KMS-11 (cell line): ENCODE measurements around the gene NPY.

Experiments
- H2AFZ ChIP-seq: fragments of 200-600 bp; sonication (generic); 2 replicates; pipeline ENCODE4 v1.6.1; 2016; ENCODE audit warnings: antibody characterized with exemption, mixed run types, low read depth
- H3K27ac ChIP-seq: fragments of 200-600 bp; sonication (generic); 2 replicates; pipeline ENCODE4 v1.6.1; 2016; ENCODE audit warnings: mild to moderate bottlenecking, mixed run types
- H3K27me3 ChIP-seq: fragments of 200-600 bp; sonication (generic); 2 replicates; pipeline ENCODE4 v1.6.1; 2017; ENCODE audit warnings: mild to moderate bottlenecking, low read depth, mixed run types, moderate library complexity; ENCODE audit not compliant: insufficient read depth
- H3K36me3 ChIP-seq: fragments of 200-600 bp; sonication (generic); 2 replicates; pipeline ENCODE4 v1.6.1; 2017; ENCODE audit warnings: mild to moderate bottlenecking, mixed run types; ENCODE audit not compliant: insufficient read depth
- H3K4me1 ChIP-seq: fragments of 200-600 bp; sonication (generic); 2 replicates; pipeline ENCODE4 v1.6.1; 2016; ENCODE audit warnings: mild to moderate bottlenecking, low read depth, mixed run types; ENCODE audit not compliant: poor library complexity, severe bottlenecking
- H3K4me2 ChIP-seq: fragments of 200-600 bp; sonication (generic); 2 replicates; pipeline ENCODE4 v1.7.0; 2016; ENCODE audit warnings: mild to moderate bottlenecking, mixed run types
- H3K4me3 ChIP-seq: fragments of 200-600 bp; sonication (generic); IDR thresholded peaks from 2 replicates; pipeline ENCODE4 v1.6.1; 2017; ENCODE audit warnings: low read depth, low read length, mixed read lengths; ENCODE audit not compliant: insufficient read depth
- H3K79me2 ChIP-seq: fragments of 200-600 bp; sonication (generic); 2 replicates; pipeline ENCODE4 v1.6.1; 2016; ENCODE audit warnings: low read depth, mixed run types; ENCODE audit not compliant: insufficient read depth
- H3K9ac ChIP-seq: fragments of 200-600 bp; sonication (generic); 2 replicates; pipeline ENCODE4 v1.6.1; 2016; ENCODE audit warnings: mild to moderate bottlenecking, mixed run types
- H4K20me1 ChIP-seq: fragments of 200-600 bp; sonication (generic); 2 replicates; pipeline ENCODE4 v1.6.1; 2016; ENCODE audit warnings: mild to moderate bottlenecking, mixed run types; ENCODE audit not compliant: insufficient read depth
- CTCF ChIP-seq: fragments of 200-600 bp; sonication (generic); conservative IDR thresholded peaks from 2 replicates; pipeline ENCODE4 v1.6.1; 2017; ENCODE audit warnings: low read depth, mild to moderate bottlenecking, antibody characterized with exemption, low read length, moderate library complexity, mixed read lengths

The NPY gene

GRCh38 chr7:24283897-24284698 lies at the start of gene NPY:
Gene NPY (plus strand): TSS chr7:24284190. CDS start chr7:24285241, 1,051 bp downstream.
- Histone ChIP-seq H3K9ac (no peak within 1 kb of the TSS), H3K27me3 (no peaks in the 10 kb centered on the region), H3K4me1 (no peaks in the 10 kb centered on the region), H3K79me2 (no peaks in the 10 kb centered on the region), H4K20me1 (no peaks in the 10 kb centered on the region), H3K4me2 (no peak within 1 kb of the TSS), H3K27ac (no peak within 1 kb of the TSS), H2AFZ (no peak within 1 kb of the TSS), H3K36me3 (no peaks in the 10 kb centered on the region), H3K4me3 (no peak within 1 kb of the TSS)
- TF ChIP-seq CTCF = no peak

GRCh38 chr7:24239260-24239659 lies 44.7 kb upstream of the NPY start:
- H2AFZ ChIP-seq = no peak overlapping the region
- H3K4me1 ChIP-seq = no peaks in the 10 kb centered on the region
- H3K79me2 ChIP-seq = no peaks in the 10 kb centered on the region
- H3K27me3 ChIP-seq = no peaks in the 10 kb centered on the region
- H3K36me3 ChIP-seq = no peaks in the 10 kb centered on the region
- no peak for TF ChIP-seq CTCF
- no peak overlapping the region for H3K4me2 ChIP-seq
- no peak overlapping the region for H3K9ac ChIP-seq
- H3K4me3 ChIP-seq = no peak overlapping the region
- H3K27ac ChIP-seq = no peak overlapping the region
- H4K20me1 ChIP-seq = no peaks in the 10 kb centered on the region

GRCh38 chr7:24241206-24241605 lies 42.8 kb upstream of the NPY start:
- H3K27me3 ChIP-seq = no peaks in the 10 kb centered on the region
- peaks cover 13% of the 10 kb centered on the region for H3K4me1 ChIP-seq
- no peak overlapping the region for H3K4me2 ChIP-seq
- H2AFZ ChIP-seq = no peak overlapping the region
- H3K27ac ChIP-seq = no peak overlapping the region
- H3K36me3 ChIP-seq = no peaks in the 10 kb centered on the region
- H3K9ac ChIP-seq = no peak overlapping the region
- TF ChIP-seq CTCF = no peak
- no peak overlapping the region for H3K4me3 ChIP-seq
- H3K79me2 ChIP-seq = no peaks in the 10 kb centered on the region
- H4K20me1 ChIP-seq = no peaks in the 10 kb centered on the region

- H2AFZ ChIP-seq = no peak overlapping the region
- H3K4me2 ChIP-seq = no peak overlapping the region
- peaks cover 13% of the 10 kb centered on the region for H3K4me1 ChIP-seq
- no peak overlapping the region for H3K27ac ChIP-seq
- H3K9ac ChIP-seq = no peak overlapping the region
- no peaks in the 10 kb centered on the region for H4K20me1 ChIP-seq
- TF ChIP-seq CTCF = no peak
- H3K79me2 ChIP-seq = no peaks in the 10 kb centered on the region
- H3K4me3 ChIP-seq = no peak overlapping the region
- no peaks in the 10 kb centered on the region for H3K36me3 ChIP-seq
- H3K27me3 ChIP-seq = no peaks in the 10 kb centered on the region
Measured at GRCh38 chr7:24244554-24244953, 39.4 kb upstream of the NPY start.
